Uterus (tissue), 4 donors: Measurements from ENCODE around the gene VPS50. TPM values are rescaled to one million over a fixed set of nuclear protein-coding genes. Genes with fewer than 3 reads are reported as not detected.

ENCODE experiments used
- DNase-seq, 2 donors: peaks; one replicate each; pipeline ENCODE4 v3.0.0-alpha.2; 2019 to 2020
- H3K27ac ChIP-seq, 2 donors: fragments of 200-600 bp; sonication (generic); 1 replicate in 1 of 2; 2 replicates in 1 of 2; pipeline ENCODE4 v1.5.1; 2016 to 2018
- H3K27me3 ChIP-seq, 2 donors: fragments of 200-600 bp; sonication (generic); one replicate each; pipeline ENCODE4 v1.5.1; 2018 to 2019; ENCODE audit warnings: control low read depth in 1 of 2
- H3K36me3 ChIP-seq, 2 donors: fragments of 200-600 bp; sonication (generic); one replicate each; pipeline ENCODE4 v1.5.1; 2019; ENCODE audit warnings: control low read depth in 1 of 2
- H3K4me1 ChIP-seq, 2 donors: fragments of 200-600 bp; sonication (generic); one replicate each; pipeline ENCODE4 v1.5.1; 2018 to 2019; ENCODE audit warnings: control low read depth in 1 of 2
- H3K4me3 ChIP-seq, 2 donors: fragments of 200-600 bp; sonication (generic); 1 replicate in 1 of 2; 2 replicates in 1 of 2; pipeline ENCODE4 v1.5.1; 2018 to 2019; ENCODE audit warnings: mild to moderate bottlenecking in 1 of 2
- H3K9me3 ChIP-seq, 2 donors: fragments of 200-600 bp; sonication (generic); one replicate each; pipeline ENCODE4 v1.5.1; 2019; ENCODE audit warnings: control low read depth in 1 of 2
- POLR2A ChIP-seq, 2 donors: fragments of 450-650 bp; IDR thresholded peaks; one replicate each; pipeline ENCODE4 v1.6.1; 2016; ENCODE audit warnings: antibody characterized with exemption in 2 of 2, mild to moderate bottlenecking in 1 of 2, moderate library complexity in 1 of 2
- intact Hi-C: fragments of 100-400 bp; cut with DNase I; formaldehyde crosslinking; loops from one replicate; pipeline ENCODE4 v1.15.1; 2023; ENCODE audit warnings: low total_unique reads
- total RNA-seq, 4 donors: library from RNA; depleted of rRNA in 3 of 4; stranded (reverse); fragments of >200 nt in 3 of 4; gene quantifications; one replicate each; pipeline versions ENCODE4 v1.1.0 to v1.2.4, GENCODE V29; 2014 to 2023
- TF ChIP-seq, protein P1 (sequence below), 4 experiments: fragments of 200-600 bp in 2 of 4; fragments of 450-650 bp in 2 of 4; sonication (generic) in 2 of 4; IDR thresholded peaks; one replicate each; pipeline ENCODE4 v1.5.1; 2016 to 2019; ENCODE audit warnings: antibody characterized with exemption in 4 of 4, mild to moderate bottlenecking in 2 of 4, moderate library complexity in 1 of 4
- donor health status: DM: yes; HTN: yes; CAD: no.

Gene VPS50
- total RNA-seq, 4 donors from 2014 or later: 8.5 to 201 (median 64.6) TPM

DNA sequence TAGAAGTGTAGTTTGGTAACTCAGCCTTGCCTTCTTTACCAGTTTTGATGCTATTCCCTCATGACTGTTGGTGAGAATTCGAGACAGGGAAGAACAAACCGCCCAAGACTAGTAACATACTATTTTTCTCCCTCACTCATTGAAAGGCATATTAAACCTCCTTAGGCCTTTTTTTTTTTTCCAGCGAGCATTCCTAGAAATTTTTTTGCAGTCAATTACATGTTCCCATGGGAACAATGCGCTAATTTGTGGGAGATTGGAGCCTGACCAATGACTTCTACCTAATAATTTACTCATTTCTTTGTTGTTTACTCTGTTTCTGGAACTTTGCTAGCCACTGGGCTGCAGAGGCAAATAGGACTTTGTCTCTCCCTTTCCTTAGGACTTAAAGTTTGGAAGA, 6.0 kb downstream of the VPS50 start:
- Histone ChIP-seq H3K27ac (no peak overlapping the region), H3K27me3 (no peaks in the 10 kb centered on the region), H3K9me3 (no peaks in the 10 kb centered on the region), H3K36me3 (no peaks in the 10 kb centered on the region), H3K4me1 (no peaks in the 10 kb centered on the region), H3K4me3 (no peak overlapping the region)
- DNase-seq: no peak
- intact Hi-C loops: no loop called here
- no peak for TF ChIP-seq POLR2A (IDR thresholded peaks at IDR 0.05)
- TF ChIP-seq, protein P1, sequence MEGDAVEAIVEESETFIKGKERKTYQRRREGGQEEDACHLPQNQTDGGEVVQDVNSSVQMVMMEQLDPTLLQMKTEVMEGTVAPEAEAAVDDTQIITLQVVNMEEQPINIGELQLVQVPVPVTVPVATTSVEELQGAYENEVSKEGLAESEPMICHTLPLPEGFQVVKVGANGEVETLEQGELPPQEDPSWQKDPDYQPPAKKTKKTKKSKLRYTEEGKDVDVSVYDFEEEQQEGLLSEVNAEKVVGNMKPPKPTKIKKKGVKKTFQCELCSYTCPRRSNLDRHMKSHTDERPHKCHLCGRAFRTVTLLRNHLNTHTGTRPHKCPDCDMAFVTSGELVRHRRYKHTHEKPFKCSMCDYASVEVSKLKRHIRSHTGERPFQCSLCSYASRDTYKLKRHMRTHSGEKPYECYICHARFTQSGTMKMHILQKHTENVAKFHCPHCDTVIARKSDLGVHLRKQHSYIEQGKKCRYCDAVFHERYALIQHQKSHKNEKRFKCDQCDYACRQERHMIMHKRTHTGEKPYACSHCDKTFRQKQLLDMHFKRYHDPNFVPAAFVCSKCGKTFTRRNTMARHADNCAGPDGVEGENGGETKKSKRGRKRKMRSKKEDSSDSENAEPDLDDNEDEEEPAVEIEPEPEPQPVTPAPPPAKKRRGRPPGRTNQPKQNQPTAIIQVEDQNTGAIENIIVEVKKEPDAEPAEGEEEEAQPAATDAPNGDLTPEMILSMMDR (IDR thresholded peaks at IDR 0.05): no peak

DNA sequence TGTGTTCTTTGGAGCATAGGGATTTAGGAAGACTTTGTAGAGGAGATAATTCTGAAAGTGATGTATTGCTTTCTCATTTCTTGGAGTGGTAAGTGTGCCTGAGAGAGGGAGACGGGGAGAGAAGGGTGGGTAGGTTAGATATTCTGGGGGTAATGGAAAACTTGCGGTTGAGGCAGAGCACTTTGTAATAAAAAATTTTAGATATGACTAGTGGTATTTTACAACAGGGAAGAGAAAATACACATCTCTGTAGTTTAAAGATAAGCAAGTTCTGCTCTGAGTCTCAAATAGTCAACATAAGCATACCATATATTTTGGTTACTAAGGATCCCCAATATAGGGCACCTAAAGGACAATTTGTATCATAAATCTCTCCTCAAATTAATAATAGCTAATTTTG, 6.6 kb downstream of the VPS50 start:
- Histone ChIP-seq H3K27me3 (no peaks in the 10 kb centered on the region), H3K4me3 (no peak overlapping the region), H3K27ac (no peak overlapping the region), H3K9me3 (no peaks in the 10 kb centered on the region), H3K4me1 (no peaks in the 10 kb centered on the region), H3K36me3 (no peaks in the 10 kb centered on the region)
- intact Hi-C loops: no loop called here
- no peak for DNase-seq
- TF ChIP-seq POLR2A (IDR thresholded peaks at IDR 0.05): no peak
- TF ChIP-seq, protein P1 (IDR thresholded peaks at IDR 0.05): no peak

DNA sequence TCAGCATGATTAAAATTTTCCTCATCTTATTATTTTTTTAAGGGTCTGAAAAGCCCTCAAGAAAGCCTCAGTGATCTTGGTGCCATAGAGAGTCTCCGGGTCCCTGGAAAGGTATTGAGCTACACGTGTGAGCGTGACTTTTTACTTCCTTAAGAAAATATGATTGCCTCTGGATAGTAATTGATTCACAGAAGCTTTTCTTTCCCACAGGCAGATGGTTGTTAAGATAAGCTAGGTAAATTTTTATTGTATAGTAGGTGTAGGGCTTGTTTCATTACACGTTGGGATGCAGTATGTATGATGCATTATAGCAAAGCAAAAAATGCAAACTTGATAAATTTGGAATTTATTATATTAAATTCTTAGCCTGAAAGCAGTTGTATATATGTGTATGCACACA, 7.7 kb downstream of the VPS50 start:
- Histone ChIP-seq H3K27ac (no peak overlapping the region), H3K36me3 (no peaks in the 10 kb centered on the region), H3K9me3 (no peaks in the 10 kb centered on the region), H3K27me3 (no peaks in the 10 kb centered on the region), H3K4me3 (no peak overlapping the region), H3K4me1 (no peaks in the 10 kb centered on the region)
- intact Hi-C loops: no loop called here
- DNase-seq: no peak
- TF ChIP-seq POLR2A (IDR thresholded peaks at IDR 0.05): no peak
- TF ChIP-seq, protein P1 (IDR thresholded peaks at IDR 0.05): no peak

DNA sequence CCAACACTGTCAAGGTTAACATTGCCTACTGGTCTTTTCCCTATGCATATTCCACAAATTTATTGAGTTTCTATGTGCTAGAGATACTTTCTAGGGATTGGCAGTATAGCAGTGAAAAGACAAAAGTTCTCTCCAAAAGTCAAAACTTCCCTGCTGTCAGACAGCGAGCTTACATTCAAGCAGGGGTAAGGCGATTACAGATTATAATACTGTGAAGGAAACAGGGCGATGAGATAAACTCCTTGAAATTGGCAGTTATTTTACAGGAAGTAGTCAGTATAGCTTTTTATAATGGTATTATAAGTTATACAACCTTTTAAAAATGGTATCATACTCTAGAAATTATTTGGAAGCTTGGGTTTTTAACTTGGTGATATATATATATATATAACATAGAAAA, 9.9 kb downstream of the VPS50 start:
- no peaks in the 10 kb centered on the region for H3K27me3 ChIP-seq
- peaks cover 0 to 9% of the 10 kb centered on the region in 2 donors for H3K4me1 ChIP-seq
- DNase-seq: no peak
- TF ChIP-seq, protein P1 (IDR thresholded peaks at IDR 0.05): no peak
- TF ChIP-seq POLR2A (IDR thresholded peaks at IDR 0.05): no peak
- no peaks in the 10 kb centered on the region for H3K36me3 ChIP-seq
- intact Hi-C loops: no loop called here
- no peak overlapping the region for H3K27ac ChIP-seq
- no peaks in the 10 kb centered on the region for H3K9me3 ChIP-seq
- no peak overlapping the region for H3K4me3 ChIP-seq

GRCh38 chr7:93245525-93246432, 13.6 kb downstream of the VPS50 start:
- Histone ChIP-seq H3K27me3 (no peaks in the 10 kb centered on the region), H3K4me3 (no peak overlapping the region), H3K9me3 (no peaks in the 10 kb centered on the region), H3K4me1 (peaks cover 0 to 9% of the 10 kb centered on the region in 2 donors), H3K27ac (no peak overlapping the region), H3K36me3 (no peaks in the 10 kb centered on the region)
- intact Hi-C loops: no loop called here
- DNase-seq: no peak
- no peak for TF ChIP-seq POLR2A (IDR thresholded peaks at IDR 0.05)
- TF ChIP-seq, protein P1 (IDR thresholded peaks at IDR 0.05): peak; percentile 40 to 61 (median 46)
